IMR-90 (cell line): Measurements from ENCODE around the gene AAMDC. TPM values are rescaled to one million over a fixed set of nuclear protein-coding genes. Genes with fewer than 3 reads are reported as not detected.

Experiments
- ATAC-seq: fragments of 200-7000 bp; cut with Tn5 transposase; 2 replicates; pipeline ENCODE4 v1.9.1; 2020; ENCODE audit warnings: low read depth, mild to moderate bottlenecking, moderate library complexity
- Bru-seq: library from RNA; stranded (reverse); fragments of 400-500 nt; gene quantifications from one replicate; lab custom pipeline; 2021; lab: Mats Ljungman, UMichigan
- BruChase-seq, 2 experiments: library from RNA; stranded (reverse); fragments of 400-500 nt; gene quantifications; one replicate each; lab custom pipeline; 2021; lab: Mats Ljungman, UMichigan
- BruUV-seq: library from RNA; stranded (reverse); fragments of 400-500 nt; replicated peaks from 2 replicates; lab custom pipeline; 2021; lab: Mats Ljungman, UMichigan
- CTCF ChIA-PET: fragments of 300-600 bp; formaldehyde crosslinking; extraction: SDS; loops from one replicate; lab custom pipeline; 2021; ENCODE audit warnings: antibody characterized with exemption; lab: Yijun Ruan, JAX
- POLR2A ChIA-PET: fragments of 300-600 bp; sonication (Branson Sonifier 250); formaldehyde crosslinking; loops from one replicate; lab custom pipeline; 2022; ENCODE audit warnings: antibody characterized with exemption; ENCODE audit not compliant: unreplicated experiment; lab: Charles Lee
- DNase-seq: peaks from one replicate; pipeline ENCODE4 v3.0.0; 2013
- H2AFZ ChIP-seq: replicated peaks from 2 replicates; pipeline ENCODE3; 2013; ENCODE audit warnings: low read length, mild to moderate bottlenecking; ENCODE audit not compliant: poor library complexity
- H2AK5ac ChIP-seq: 2 replicates; pipeline ENCODE4 v1.6.1; 2013; ENCODE audit warnings: low read depth, low read length, inconsistent platforms
- H2AK9ac ChIP-seq: replicated peaks from 2 replicates; pipeline ENCODE3; 2013; ENCODE audit warnings: mild to moderate bottlenecking, low read depth, low read length, moderate library complexity; ENCODE audit not compliant: poor library complexity
- H2BK120ac ChIP-seq: 2 replicates; pipeline ENCODE4 v1.6.1; 2013; ENCODE audit warnings: low read depth, low read length, inconsistent platforms
- H2BK15ac ChIP-seq: 3 replicates; pipeline ENCODE4 v1.6.1; 2013; ENCODE audit warnings: low read depth, low read length, inconsistent platforms
- H2BK20ac ChIP-seq: 2 replicates; pipeline ENCODE4 v1.6.1; 2013; ENCODE audit warnings: low read depth, mild to moderate bottlenecking, inconsistent platforms, low read length, moderate library complexity
- H2BK5ac ChIP-seq: 2 replicates; pipeline ENCODE4 v1.6.1; 2013; ENCODE audit warnings: mild to moderate bottlenecking, low read depth, low read length, inconsistent platforms; ENCODE audit not compliant: poor library complexity, severe bottlenecking
- H3K14ac ChIP-seq: replicated peaks from 2 replicates; pipeline ENCODE4 v1.6.1; 2013; ENCODE audit warnings: low read depth, low read length, inconsistent platforms
- H3K18ac ChIP-seq: 2 replicates; pipeline ENCODE4 v1.6.1; 2013; ENCODE audit warnings: low read depth, low read length, control low read depth
- H3K23ac ChIP-seq: 2 replicates; pipeline ENCODE4 v1.6.1; 2013; ENCODE audit warnings: low read depth, low read length, inconsistent platforms
- H3K27ac ChIP-seq: 2 replicates; pipeline ENCODE4 v1.5.1; 2013; ENCODE audit warnings: mild to moderate bottlenecking, control low read depth, low read length; ENCODE audit not compliant: insufficient read depth
- H3K27me3 ChIP-seq: 2 replicates; pipeline ENCODE4 v1.6.1; 2013; ENCODE audit warnings: low read length; ENCODE audit not compliant: control insufficient read depth, insufficient read depth
- H3K36me3 ChIP-seq: 2 replicates; pipeline ENCODE4 v1.6.1; 2013; ENCODE audit warnings: low read length, mixed read lengths; ENCODE audit not compliant: control insufficient read depth, insufficient read depth
- H3K4ac ChIP-seq: 2 replicates; pipeline ENCODE4 v1.6.1; 2013; ENCODE audit warnings: low read depth, low read length, inconsistent platforms
- H3K4me1 ChIP-seq: 2 replicates; pipeline ENCODE4 v1.6.1; 2013; ENCODE audit warnings: low read length, mixed read lengths; ENCODE audit not compliant: control insufficient read depth, insufficient read depth
- H3K4me2 ChIP-seq: 2 replicates; pipeline ENCODE4 v1.6.1; 2013; ENCODE audit warnings: low read depth, mild to moderate bottlenecking, control low read depth, low read length, moderate library complexity
- H3K4me3 ChIP-seq: 2 replicates; pipeline ENCODE4 v1.5.1; 2013; ENCODE audit warnings: low read depth, mild to moderate bottlenecking, control low read depth, low read length, moderate library complexity; ENCODE audit not compliant: insufficient read depth
- H3K56ac ChIP-seq: 2 replicates; pipeline ENCODE4 v1.6.1; 2013; ENCODE audit warnings: low read length, inconsistent platforms; ENCODE audit not compliant: insufficient read depth; ENCODE audit errors: extremely low read depth
- H3K79me1 ChIP-seq, 2 experiments: 2 replicates each; pipeline ENCODE4 v1.6.1; 2013; ENCODE audit warnings: low read length in 2 of 2, inconsistent platforms in 1 of 2, low read depth in 1 of 2
- H3K9ac ChIP-seq: 2 replicates; pipeline ENCODE4 v1.6.1; 2013; ENCODE audit warnings: low read depth, low read length, control low read depth
- H3K9me1 ChIP-seq: 2 replicates; pipeline ENCODE4 v1.6.1; 2013; ENCODE audit warnings: low read length, inconsistent platforms; ENCODE audit not compliant: insufficient read depth
- H3K9me3 ChIP-seq: 2 replicates; pipeline ENCODE4 v1.6.1; 2013; ENCODE audit warnings: low read length; ENCODE audit not compliant: control insufficient read depth, insufficient read depth
- H4K20me1 ChIP-seq: 2 replicates; pipeline ENCODE4 v1.6.1; 2013; ENCODE audit warnings: low read length, inconsistent platforms; ENCODE audit not compliant: insufficient read depth
- H4K5ac ChIP-seq: 2 replicates; pipeline ENCODE4 v1.6.1; 2013; ENCODE audit warnings: mild to moderate bottlenecking, low read depth, low read length, control low read depth
- H4K8ac ChIP-seq, 2 experiments: 2 replicates each; pipeline ENCODE4 v1.6.1; 2013; ENCODE audit warnings: low read depth in 2 of 2, low read length in 2 of 2, control low read depth in 1 of 2, inconsistent platforms in 1 of 2
- H4K91ac ChIP-seq: 2 replicates; pipeline ENCODE4 v1.6.1; 2013; ENCODE audit warnings: low read depth, low read length, inconsistent platforms; ENCODE audit not compliant: insufficient read depth
- BHLHE40 ChIP-seq: fragments of 150-350 bp; IDR thresholded peaks from 2 replicates; pipeline ENCODE4 v1.6.1; 2016; ENCODE audit warnings: mild to moderate bottlenecking, low read depth, low read length
- MAZ ChIP-seq: IDR thresholded peaks from 2 replicates; pipeline ENCODE4 v1.6.1; 2012; ENCODE audit warnings: low read depth, mild to moderate bottlenecking, low read length, improper control_type of control experiment, moderate library complexity, borderline replicate concordance
- MXI1 ChIP-seq: IDR thresholded peaks from 2 replicates; pipeline ENCODE4 v1.6.1; 2012; ENCODE audit warnings: low read depth, mild to moderate bottlenecking, low read length, moderate library complexity, borderline replicate concordance
- POLR2A ChIP-seq: IDR thresholded peaks from 2 replicates; pipeline ENCODE4 v1.6.1; 2012; ENCODE audit warnings: mild to moderate bottlenecking, low read depth, low read length
- RAD21 ChIP-seq: IDR thresholded peaks from 2 replicates; pipeline ENCODE4 v1.6.1; 2012; ENCODE audit warnings: low read length, improper control_type of control experiment
- RFX5 ChIP-seq: IDR thresholded peaks from 2 replicates; pipeline ENCODE4 v1.8.0; 2012; ENCODE audit warnings: low read depth, mild to moderate bottlenecking, low read length, moderate library complexity
- SMC3 ChIP-seq: fragments of 150-350 bp; IDR thresholded peaks from 2 replicates; pipeline ENCODE4 v1.6.1; 2016; ENCODE audit warnings: low read depth, mild to moderate bottlenecking, antibody characterized with exemption, low read length, moderate library complexity
- WGBS, 2 experiments: methylation state at CpG; one replicate each; pipeline versions ENCODE4 v1.1.5 to v1.1.7; 2013; ENCODE audit warnings: missing lambda C conversion rate in 2 of 2; ENCODE audit not compliant: insufficient read length in 1 of 2; ENCODE audit errors: extremely low coverage in 2 of 2; 5-methylcytosine and 5-hydroxymethylcytosine counted together
- dilution Hi-C: fragments of 300-500 bp; cut with HindIII; formaldehyde crosslinking; loops from one replicate; pipeline ENCODE4 v1.14.3; 2018; ENCODE audit warnings: low sequenced_read_pairs; ENCODE audit not compliant: unreplicated experiment
- in situ Hi-C: fragments of 300-500 bp; cut with MboI; formaldehyde crosslinking; loops from 3 replicates; pipeline ENCODE4 v1.14.3; 2019; ENCODE audit warnings: low sequenced_read_pairs, inconsistent platforms, mixed read lengths
- intact Hi-C: fragments of 100-400 bp; cut with micrococcal nuclease; formaldehyde crosslinking; loops from 2 replicates; pipeline ENCODE4 v1.10.0; 2022
- long read RNA-seq: library from polyadenylated mRNA; unstranded; transcript quantifications from one replicate; pipeline ENCODE4 v2.0.0, GENCODE V29; 2021; ENCODE audit not compliant: unreplicated experiment
- polyA plus RNA-seq, 3 experiments: library from polyadenylated mRNA; depleted of rRNA; stranded (reverse); fragments of >200 nt; gene quantifications; 2 replicates each; pipeline ENCODE4 v1.2.3, GENCODE V29; 2012; ENCODE audit warnings: low replicate concordance in 1 of 3
- total RNA-seq: library from RNA; depleted of rRNA; stranded (reverse); fragments of >200 nt; gene quantifications from 2 replicates; pipeline ENCODE4 v1.2.3, GENCODE V29; 2012; rRNA removed
- TF ChIP-seq, protein P1 (sequence below): fragments of 150-350 bp; IDR thresholded peaks from 2 replicates; pipeline ENCODE4 v1.6.1; 2017; ENCODE audit warnings: mild to moderate bottlenecking, antibody characterized with exemption, low read length, low read depth
- TF ChIP-seq, protein P2 (sequence below): conservative IDR thresholded peaks from 2 replicates; pipeline ENCODE4 v1.5.1; 2012; ENCODE audit warnings: mild to moderate bottlenecking, low read depth, low read length, improper control_type of control experiment

The AAMDC gene
- total RNA-seq (15.8 and 49.7 TPM in 2 replicates), polyA plus RNA-seq (2012; rRNA removed) (47.6 and 51.2 TPM in 2 replicates), Bru-seq, nascent RNA (percentile 60 among the genes with signal in this experiment), BruChase-seq, experiment 1, labeled RNA remaining after a 6-hour chase (percentile 72 among the genes with signal in this experiment), BruChase-seq, experiment 2, labeled RNA remaining after a 2-hour chase (percentile 70 among the genes with signal in this experiment)
- 20.9 and 28.0 TPM in 2 replicates for polyA plus RNA-seq (2012; cell fraction: cytosol; rRNA removed)
- 3.7 and 17.0 TPM in 2 replicates for polyA plus RNA-seq (2012; cell fraction: nucleus; rRNA removed; ENCODE audit: low replicate concordance)
- long read RNA-seq, transcript AAMDC-206 (5 exons, 579 nt), result minor isoform, 5 of 27 reads
- long read RNA-seq, transcript AAMDC-202 (4 exons, 531 nt), result major isoform, 10 of 27 reads
- long read RNA-seq, partial matches to known transcripts, result 1 of 27 reads
- long read RNA-seq, other reads (novel, unspliced or antisense), result 11 of 27 reads

DNA sequence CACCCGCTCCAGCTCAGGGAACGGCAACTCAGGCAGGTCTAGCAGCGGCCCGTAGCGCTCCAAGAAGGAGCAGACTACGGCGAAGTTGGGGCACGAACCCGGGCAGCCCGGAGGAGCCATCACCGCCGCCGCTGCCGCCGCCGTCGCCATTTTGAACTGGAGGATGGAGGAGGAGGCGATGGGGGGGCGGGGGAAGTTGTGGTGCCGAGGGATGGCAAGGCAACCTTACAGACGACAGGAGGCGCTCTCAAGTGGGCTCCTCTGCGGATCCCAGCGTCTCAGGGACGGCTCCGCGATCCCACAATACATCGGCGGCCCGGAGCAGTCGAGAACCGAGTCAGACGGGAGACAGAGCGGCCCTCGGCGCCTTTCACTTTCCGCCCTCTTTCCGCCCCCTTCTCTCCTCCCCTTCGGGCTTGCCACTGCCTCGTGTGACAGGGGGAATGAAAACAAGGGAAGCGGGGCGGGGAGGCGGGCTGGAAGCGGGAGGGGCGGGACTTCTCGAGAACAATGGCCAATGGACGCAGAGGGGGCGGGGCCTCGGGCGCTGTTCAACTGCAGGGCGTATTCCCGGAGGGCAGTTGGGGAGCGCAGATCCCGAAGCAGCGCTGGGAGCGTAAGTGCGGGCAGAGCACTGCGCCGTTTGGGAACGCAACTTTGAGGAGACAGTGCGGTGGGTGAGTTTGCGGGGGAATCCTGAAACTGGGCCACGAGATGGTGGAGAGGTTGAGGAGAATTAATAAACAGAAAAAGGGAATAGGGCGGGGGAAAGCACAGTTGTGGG is at the start of gene AAMDC, which contains the start of gene RSF1:
Gene AAMDC, plus strand, starts transcription at position 580 of the 784 bp plus-strand sequence. CDS start 21,353 bp downstream, outside the sequence.
Gene RSF1, minus strand, starts transcription at position 158 of the 784 bp plus-strand sequence. Its CDS starts 8 bp downstream, at position 150.
- Histone ChIP-seq H3K27ac (peak within 1 kb of the TSS; percentile 89), H3K23ac (peak within 1 kb of the TSS; percentile 72), H2AK5ac (peak within 1 kb of the TSS; percentile 91), H3K18ac (no peak within 1 kb of the TSS; the same call in 1 of the 2 replicates), H4K5ac (peak within 1 kb of the TSS; percentile 20; the same call in 1 of the 2 replicates), H3K36me3 (no peaks in the 10 kb centered on the region), H4K20me1 (peaks cover 39% of the 10 kb centered on the region), H3K4me2 (peak within 1 kb of the TSS; percentile 76), H3K4ac (peak within 1 kb of the TSS; percentile 95), H4K8ac (peak within 1 kb of the TSS; percentile 15 to 52; a peak in 3 of 4 replicates), H2BK20ac (no peak within 1 kb of the TSS), H3K79me1 (peaks cover 0 to 59% of the 10 kb centered on the region in 2 experiments; a peak in 3 of 4 replicates), H2BK15ac (no peak within 1 kb of the TSS; the same call in 2 of the 3 replicates), H3K9me3 (no peaks in the 10 kb centered on the region), H3K4me1 (peaks cover 3% of the 10 kb centered on the region), H3K56ac (peak within 1 kb of the TSS; percentile 75; the same call in 1 of the 2 replicates), H3K9me1 (no peaks in the 10 kb centered on the region; the same call in 1 of the 2 replicates), H4K91ac (peak within 1 kb of the TSS; percentile 76), H3K4me3 (peak within 1 kb of the TSS; percentile 94), H2BK120ac (peak within 1 kb of the TSS; percentile 56; the same call in 1 of the 2 replicates), H3K9ac (peak within 1 kb of the TSS; percentile 88), H2BK5ac (peak within 1 kb of the TSS; percentile 91), H2AK9ac (peak within 1 kb of the TSS; percentile 98), H2AFZ (peak within 1 kb of the TSS; percentile 98), H3K27me3 (no peaks in the 10 kb centered on the region), H3K14ac (peak within 1 kb of the TSS; percentile 86)
- dilution Hi-C loops, result no loop called here
- TF ChIP-seq BHLHE40 (0 out of 2 replicates have a peak, but pooled peaks have one; percentile 3), POLR2A (peak; percentile 72), MAZ (peak; percentile 94), SMC3 (peak; percentile 49), RAD21 (peak; percentile 71), RFX5 (no peak), MXI1 (peak; percentile 93)
- TF ChIP-seq, protein P1, sequence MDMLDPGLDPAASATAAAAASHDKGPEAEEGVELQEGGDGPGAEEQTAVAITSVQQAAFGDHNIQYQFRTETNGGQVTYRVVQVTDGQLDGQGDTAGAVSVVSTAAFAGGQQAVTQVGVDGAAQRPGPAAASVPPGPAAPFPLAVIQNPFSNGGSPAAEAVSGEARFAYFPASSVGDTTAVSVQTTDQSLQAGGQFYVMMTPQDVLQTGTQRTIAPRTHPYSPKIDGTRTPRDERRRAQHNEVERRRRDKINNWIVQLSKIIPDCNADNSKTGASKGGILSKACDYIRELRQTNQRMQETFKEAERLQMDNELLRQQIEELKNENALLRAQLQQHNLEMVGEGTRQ, result no peak
- TF ChIP-seq, protein P2, sequence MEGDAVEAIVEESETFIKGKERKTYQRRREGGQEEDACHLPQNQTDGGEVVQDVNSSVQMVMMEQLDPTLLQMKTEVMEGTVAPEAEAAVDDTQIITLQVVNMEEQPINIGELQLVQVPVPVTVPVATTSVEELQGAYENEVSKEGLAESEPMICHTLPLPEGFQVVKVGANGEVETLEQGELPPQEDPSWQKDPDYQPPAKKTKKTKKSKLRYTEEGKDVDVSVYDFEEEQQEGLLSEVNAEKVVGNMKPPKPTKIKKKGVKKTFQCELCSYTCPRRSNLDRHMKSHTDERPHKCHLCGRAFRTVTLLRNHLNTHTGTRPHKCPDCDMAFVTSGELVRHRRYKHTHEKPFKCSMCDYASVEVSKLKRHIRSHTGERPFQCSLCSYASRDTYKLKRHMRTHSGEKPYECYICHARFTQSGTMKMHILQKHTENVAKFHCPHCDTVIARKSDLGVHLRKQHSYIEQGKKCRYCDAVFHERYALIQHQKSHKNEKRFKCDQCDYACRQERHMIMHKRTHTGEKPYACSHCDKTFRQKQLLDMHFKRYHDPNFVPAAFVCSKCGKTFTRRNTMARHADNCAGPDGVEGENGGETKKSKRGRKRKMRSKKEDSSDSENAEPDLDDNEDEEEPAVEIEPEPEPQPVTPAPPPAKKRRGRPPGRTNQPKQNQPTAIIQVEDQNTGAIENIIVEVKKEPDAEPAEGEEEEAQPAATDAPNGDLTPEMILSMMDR, result peak; percentile 88
- ATAC-seq (peak; percentile 89), DNase-seq (peak; percentile 99)
- WGBS, 2 experiments, result 3% methylated on average over 22 of the region's 64 CpGs; no CpG with 5 or more reads in 1 of the 2 experiments
- ChIA-PET POLR2A (no interaction called here), CTCF (interaction anchor here (0.6 kb wide), 1 partner anchor 34 kb away, joined by 3 read pairs; no protein-coding TSS in a partner anchor)
- in situ Hi-C loops, result no loop called here
- intact Hi-C loops, result loop anchor here (1.0 to 2.0 kb wide), 3 partner anchors 94 to 226 kb away; partner anchors contain the start of gene INTS4
- BruUV-seq, result no TSS peak
